ENCODE data around the gene SRGAP1.
"Not testable (repeated sequence)": the region's sequence is repeated elsewhere in the genome, so short reads cannot be mapped to it uniquely, and the experiment has no call there.

SRGAP1 gene

GRCh38 chr12:63857771-63858670, 13.5 kb downstream of the SRGAP1 start:
- no peak for DNase-seq (ENCODE audit: low spot score)
- TF ChIP-seq, protein P1, sequence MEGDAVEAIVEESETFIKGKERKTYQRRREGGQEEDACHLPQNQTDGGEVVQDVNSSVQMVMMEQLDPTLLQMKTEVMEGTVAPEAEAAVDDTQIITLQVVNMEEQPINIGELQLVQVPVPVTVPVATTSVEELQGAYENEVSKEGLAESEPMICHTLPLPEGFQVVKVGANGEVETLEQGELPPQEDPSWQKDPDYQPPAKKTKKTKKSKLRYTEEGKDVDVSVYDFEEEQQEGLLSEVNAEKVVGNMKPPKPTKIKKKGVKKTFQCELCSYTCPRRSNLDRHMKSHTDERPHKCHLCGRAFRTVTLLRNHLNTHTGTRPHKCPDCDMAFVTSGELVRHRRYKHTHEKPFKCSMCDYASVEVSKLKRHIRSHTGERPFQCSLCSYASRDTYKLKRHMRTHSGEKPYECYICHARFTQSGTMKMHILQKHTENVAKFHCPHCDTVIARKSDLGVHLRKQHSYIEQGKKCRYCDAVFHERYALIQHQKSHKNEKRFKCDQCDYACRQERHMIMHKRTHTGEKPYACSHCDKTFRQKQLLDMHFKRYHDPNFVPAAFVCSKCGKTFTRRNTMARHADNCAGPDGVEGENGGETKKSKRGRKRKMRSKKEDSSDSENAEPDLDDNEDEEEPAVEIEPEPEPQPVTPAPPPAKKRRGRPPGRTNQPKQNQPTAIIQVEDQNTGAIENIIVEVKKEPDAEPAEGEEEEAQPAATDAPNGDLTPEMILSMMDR (IDR thresholded peaks at IDR 0.05), result no peak
- no peak overlapping the region for H3K27ac ChIP-seq

DNA sequence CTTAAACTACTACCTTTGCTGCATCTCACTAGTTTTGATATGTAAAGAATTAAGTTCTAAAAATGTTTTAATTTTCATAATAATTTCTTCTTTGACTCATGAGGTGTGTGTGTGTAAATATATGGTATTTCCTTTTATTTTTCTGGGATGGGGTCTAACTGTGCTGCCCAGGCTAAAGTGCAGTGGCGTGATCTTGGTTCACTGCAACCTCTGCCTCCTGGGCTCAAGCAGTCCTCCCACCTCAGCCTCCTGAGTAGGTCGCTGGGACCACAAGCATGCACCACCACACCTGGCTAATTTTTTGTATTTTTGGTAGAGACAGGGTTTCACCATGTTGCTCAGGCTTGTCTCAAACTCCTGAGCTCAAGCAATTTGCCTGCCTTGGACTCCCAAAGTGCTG, 15.4 kb downstream of the SRGAP1 start:
- H3K27ac ChIP-seq; DNase-seq (ENCODE audit: low spot score): not testable (repeated sequence)

More at GRCh38 chr12:63857771-63858670, 13.5 kb downstream of the SRGAP1 start:
- no peak overlapping the region for H3K4me3 ChIP-seq

GRCh38 chr12:63862187-63862968, 17.9 kb downstream of the SRGAP1 start:
- Histone ChIP-seq H3K27ac (no peak overlapping the region), H3K4me3 (no peak overlapping the region)
- no peak for DNase-seq (ENCODE audit: low spot score)
- TF ChIP-seq, protein P1 (IDR thresholded peaks at IDR 0.05), result no peak

More for the DNA sequence above, 15.4 kb downstream of the SRGAP1 start:
- H3K4me3 ChIP-seq, result not testable (repeated sequence)

DNA sequence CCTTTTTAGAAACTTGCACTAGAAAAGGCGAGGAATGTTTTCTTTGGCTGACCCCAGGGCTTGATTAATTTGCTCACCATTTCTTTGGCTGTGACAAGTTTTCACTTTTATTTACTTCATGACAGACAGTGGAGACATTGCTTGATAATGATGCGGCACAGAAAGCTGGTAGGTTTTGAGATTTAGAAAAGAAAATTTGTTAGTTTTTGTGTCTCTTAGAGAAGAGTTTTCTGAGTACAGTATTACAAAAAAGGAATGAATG, 18.4 kb downstream of the SRGAP1 start:
- Histone ChIP-seq H3K4me3 (no peak overlapping the region), H3K27ac (no peak overlapping the region)
- TF ChIP-seq, protein P1 (IDR thresholded peaks at IDR 0.05), result no peak

DNA sequence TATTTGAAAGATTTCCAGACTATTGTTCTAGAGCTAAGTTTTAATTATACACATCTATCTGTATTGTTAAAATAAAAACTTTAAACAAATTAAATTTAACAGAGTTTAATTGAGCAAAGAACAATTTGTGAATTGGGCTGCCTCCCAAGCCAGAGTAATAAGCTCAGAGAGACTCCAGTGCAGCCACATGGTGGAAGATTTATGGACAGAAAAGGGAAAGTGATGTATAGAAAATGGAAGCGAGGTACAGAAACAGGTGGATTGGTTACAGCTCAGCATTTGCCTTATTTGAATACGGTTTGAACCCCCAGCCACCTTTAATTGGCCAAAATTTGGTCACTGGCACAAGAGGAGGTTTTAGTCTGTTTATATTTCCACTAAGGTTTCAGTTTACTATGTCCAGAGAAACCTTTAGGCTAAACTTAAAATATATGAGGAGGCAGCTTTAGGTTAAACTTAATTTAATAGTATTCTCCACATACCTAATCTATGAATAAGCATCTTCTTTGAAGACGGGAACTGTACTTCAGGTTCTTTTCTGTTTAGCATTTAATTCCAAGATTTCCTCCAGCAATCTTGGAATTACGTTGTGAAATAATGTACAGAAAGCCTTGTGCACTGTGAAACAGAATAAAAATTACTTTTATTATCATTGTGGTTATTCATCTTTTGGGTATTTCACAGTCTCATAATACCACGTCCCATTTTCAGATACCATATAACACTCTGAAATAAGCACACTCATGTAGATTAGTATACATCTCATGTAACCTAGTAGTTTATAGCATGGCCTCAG, 19.4 kb downstream of the SRGAP1 start:
- DNase-seq (ENCODE audit: low spot score), result no peak
- H3K4me3 ChIP-seq, result no peak overlapping the region
- TF ChIP-seq, protein P1 (IDR thresholded peaks at IDR 0.05), result no peak
- H3K27ac ChIP-seq, result no peak overlapping the region

More for the DNA sequence above, 18.4 kb downstream of the SRGAP1 start:
- DNase-seq (ENCODE audit: low spot score), result no peak

DNA sequence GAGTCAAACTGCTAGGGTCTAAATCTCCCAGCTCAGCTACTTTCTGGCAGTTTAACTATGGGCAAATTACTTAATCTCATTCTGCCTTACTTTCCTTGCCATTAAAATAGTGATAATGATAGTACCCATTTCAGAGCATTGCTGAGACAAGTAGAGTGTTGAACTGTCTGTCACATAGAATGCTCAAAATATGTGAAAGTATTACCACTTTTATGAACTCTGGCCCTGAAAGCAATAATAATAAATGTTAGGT, 19.9 kb downstream of the SRGAP1 start:
- TF ChIP-seq, protein P1 (IDR thresholded peaks at IDR 0.05), result no peak
- no peak overlapping the region for H3K4me3 ChIP-seq
- no peak overlapping the region for H3K27ac ChIP-seq
- no peak for DNase-seq (ENCODE audit: low spot score)

DNA sequence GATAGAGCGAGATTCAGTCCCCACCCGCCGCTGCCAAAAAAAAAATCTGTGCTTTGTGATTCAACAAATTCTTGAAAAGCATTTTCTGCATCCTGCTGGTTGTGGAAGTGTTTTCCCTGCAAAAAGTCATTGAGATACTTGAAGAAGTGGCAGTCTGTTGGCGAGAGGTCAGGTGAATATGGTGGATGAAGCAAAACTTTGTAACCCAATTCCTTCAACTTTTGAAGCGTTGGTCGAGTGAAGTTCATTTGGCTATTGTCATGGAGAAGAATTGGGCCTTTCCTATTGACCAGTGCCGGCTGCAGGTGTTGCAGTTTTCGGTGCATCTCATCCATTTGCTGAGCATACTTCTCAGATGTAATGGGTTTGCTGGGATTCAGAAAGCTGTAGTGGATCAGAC, 20.9 kb downstream of the SRGAP1 start:
- no peak overlapping the region for H3K27ac ChIP-seq
- no peak for DNase-seq (ENCODE audit: low spot score)
- TF ChIP-seq, protein P1 (IDR thresholded peaks at IDR 0.05), result no peak
- H3K4me3 ChIP-seq, result no peak overlapping the region
